GM12864 (cell line): Measurements from ENCODE around the gene CDK12.

Experiments
- DNase-seq: peaks from one replicate; pipeline ENCODE4 v3.0.0-alpha.2; 2011; ENCODE audit warnings: low read depth
- H3K4me3 ChIP-seq: 2 replicates; pipeline ENCODE4 v1.5.1; 2011; ENCODE audit warnings: mild to moderate bottlenecking, low read depth, low read length, control low read depth
- CTCF ChIP-seq: IDR thresholded peaks from 2 replicates; pipeline ENCODE4 v1.5.1; 2011; ENCODE audit warnings: low read depth, mild to moderate bottlenecking, moderate library complexity, low read length, control low read depth, inconsistent platforms; ENCODE audit errors: missing control alignments

CDK12 gene

GRCh38 chr17:39549747-39550573, 88.7 kb downstream of the CDK12 start:
- no peak overlapping the region for H3K4me3 ChIP-seq
- TF ChIP-seq CTCF, result no peak
- no peak for DNase-seq

- TF ChIP-seq CTCF, result no peak
- H3K4me3 ChIP-seq, result no peak overlapping the region
- DNase-seq, result no peak
Measured at GRCh38 chr17:39551879-39552278, 90.6 kb downstream of the CDK12 start.

- no peak for DNase-seq
Measured at GRCh38 chr17:39553341-39553945, 92.2 kb downstream of the CDK12 start.

GRCh38 chr17:39555368-39555767, 94.1 kb downstream of the CDK12 start:
- TF ChIP-seq CTCF, result no peak
- DNase-seq, result no peak
- H3K4me3 ChIP-seq, result no peak overlapping the region

More at GRCh38 chr17:39553341-39553945, 92.2 kb downstream of the CDK12 start:
- no peak for TF ChIP-seq CTCF
- no peak overlapping the region for H3K4me3 ChIP-seq

GRCh38 chr17:39556423-39556822, 95.1 kb downstream of the CDK12 start:
- no peak overlapping the region for H3K4me3 ChIP-seq
- TF ChIP-seq CTCF, result no peak
- no peak for DNase-seq

GRCh38 chr17:39562395-39562794, 101.1 kb downstream of the CDK12 start:
- TF ChIP-seq CTCF, result no peak
- H3K4me3 ChIP-seq, result no peak overlapping the region
- no peak for DNase-seq
